Activated CD8-positive, alpha-beta T cell treated with anti-CD3 and anti-CD28 coated beads, Interleukin-2, amount 10 ng/mL, durations not matched to agents 7 days and 5 days (primary cell): ENCODE measurements around the gene MCUB. TPM values are rescaled to one million over a fixed set of nuclear protein-coding genes. Genes with fewer than 3 reads are reported as not detected.
A peak's percentile ranks its signal among the peaks of the same experiment; 100 is the strongest.

ENCODE experiments used
- ATAC-seq: fragments of 150-1000 bp; cut with Tn5 transposase; one replicate; pipeline ENCODE4 v1.10.0; 2021; ENCODE audit warnings: moderate library complexity
- CTCF ChIA-PET: fragments of 350-600 bp; sonication (Branson Sonifier 250); formaldehyde crosslinking; loops from one replicate; lab custom pipeline; 2021; ENCODE audit warnings: antibody characterized with exemption; lab: Charles Lee
- POLR2A ChIA-PET: fragments of 350-600 bp; sonication (Branson Sonifier 250); formaldehyde crosslinking; loops from one replicate; lab custom pipeline; 2021; ENCODE audit warnings: antibody characterized with exemption; lab: Charles Lee
- DNase-seq: peaks from one replicate; pipeline ENCODE4 v3.0.0-alpha.2; 2020
- H3K27ac Mint-ChIP-seq: one replicate; pipeline ENCODE4 v1.8.0; 2021; ENCODE audit warnings: mild to moderate bottlenecking, mixed read lengths
- H3K27me3 Mint-ChIP-seq: one replicate; pipeline ENCODE4 v1.8.0; 2021; ENCODE audit warnings: low read depth, mixed read lengths
- H3K36me3 Mint-ChIP-seq: one replicate; pipeline ENCODE4 v1.8.0; 2021; ENCODE audit warnings: low read depth, mixed read lengths
- H3K4me1 Mint-ChIP-seq: one replicate; pipeline ENCODE4 v1.8.0; 2021; ENCODE audit warnings: low read depth, mixed read lengths
- H3K4me3 Mint-ChIP-seq: one replicate; pipeline ENCODE4 v1.8.0; 2021; ENCODE audit warnings: mild to moderate bottlenecking, mixed read lengths
- H3K9me3 Mint-ChIP-seq: one replicate; pipeline ENCODE4 v1.8.0; 2022; ENCODE audit warnings: mixed read lengths; ENCODE audit not compliant: insufficient read depth
- total RNA-seq, 2 experiments: library from RNA; stranded (reverse); gene quantifications; one replicate each; pipeline ENCODE4 v1.2.3, GENCODE V29; 2021

The MCUB gene
- total RNA-seq, 2 experiments from 2014 or later: 104 to 109 TPM

DNA sequence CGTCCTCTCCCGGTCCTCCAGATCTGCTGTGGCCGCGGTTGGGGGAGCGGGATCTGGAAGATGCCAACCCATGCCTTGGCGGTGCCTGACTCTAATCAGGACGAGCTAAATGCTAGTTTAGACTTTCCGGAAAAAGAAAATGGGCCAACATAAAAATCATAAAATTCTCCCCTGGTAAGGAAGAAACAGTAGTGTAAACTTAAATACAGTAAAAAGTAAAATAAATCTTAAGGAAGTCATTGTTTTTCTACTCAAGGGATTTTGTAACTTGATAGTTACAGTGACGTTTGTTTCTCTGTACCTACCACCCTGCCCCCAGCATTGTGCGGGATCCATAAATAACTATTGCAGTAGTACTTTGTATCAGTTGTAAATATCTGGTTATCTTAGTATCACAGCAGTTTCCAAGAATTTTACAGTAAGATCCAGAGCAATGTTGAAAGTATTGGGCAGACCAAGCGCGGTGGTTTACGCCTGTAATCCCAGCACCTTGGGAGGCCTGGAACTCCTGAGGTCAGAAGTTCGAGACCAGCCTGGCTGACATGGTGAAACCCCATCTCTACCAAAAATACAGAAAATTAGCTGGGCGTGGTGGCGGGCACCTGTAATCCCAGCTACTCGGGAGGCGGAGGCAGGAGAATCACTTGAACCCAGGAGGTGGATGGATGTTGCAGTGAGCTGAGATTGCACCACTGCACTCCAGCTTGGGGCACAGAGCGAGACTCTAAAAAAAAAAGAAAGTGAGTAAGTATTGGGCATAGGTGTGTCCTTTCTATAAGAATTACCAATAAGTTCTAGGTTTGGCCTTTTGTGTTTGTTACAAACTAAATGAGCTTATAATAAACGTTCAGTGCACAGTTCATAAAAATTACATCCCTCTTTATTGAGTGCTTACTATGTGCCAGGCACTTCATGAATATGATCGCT, 170.8 kb downstream of the MCUB start:
- DNase-seq: no peak
- ATAC-seq: no peak
- peaks cover 4% of the 10 kb centered on the region for H3K36me3 Mint-ChIP-seq
- H3K9me3 Mint-ChIP-seq: no peaks in the 10 kb centered on the region
- peaks cover 19% of the 10 kb centered on the region for H3K4me1 Mint-ChIP-seq
- H3K27ac Mint-ChIP-seq: peak overlapping the region; percentile 81
- peaks cover 5% of the 10 kb centered on the region for H3K27me3 Mint-ChIP-seq
- CTCF ChIA-PET: interaction anchor here (0.6 to 1.4 kb wide), 8 partner anchors 32 to 298 kb away, joined by 3 to 4 read pairs (median 4); partner anchors contain the start of genes MCUB and SEC24B
- peak overlapping the region; percentile 81 for H3K4me3 Mint-ChIP-seq
- POLR2A ChIA-PET: interaction anchor here (0.6 to 1.7 kb wide), 4 partner anchors 21 to 431 kb away, joined by 3 to 8 read pairs (median 3); no protein-coding TSS in a partner anchor

DNA sequence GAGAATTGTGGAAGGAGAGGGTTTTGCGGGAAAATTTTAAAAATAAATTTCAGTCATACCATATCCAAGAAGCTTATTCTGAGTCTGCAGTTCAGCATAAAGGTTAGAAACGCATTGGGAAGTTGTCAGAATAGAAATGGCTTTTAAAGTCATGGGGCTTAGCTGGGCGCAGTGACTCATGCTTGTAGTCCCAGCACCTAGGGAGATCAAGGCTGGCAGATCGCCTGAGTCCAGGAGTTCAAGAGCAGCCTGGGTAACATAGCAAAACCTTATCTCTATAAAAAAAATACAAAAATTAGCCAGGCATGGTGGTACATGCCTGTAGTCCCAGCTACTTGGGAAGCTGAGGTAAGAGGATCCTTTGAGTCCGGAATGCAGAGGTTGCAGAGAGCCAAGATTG, 173.7 kb downstream of the MCUB start:
- H3K9me3 Mint-ChIP-seq: no peaks in the 10 kb centered on the region

DNA sequence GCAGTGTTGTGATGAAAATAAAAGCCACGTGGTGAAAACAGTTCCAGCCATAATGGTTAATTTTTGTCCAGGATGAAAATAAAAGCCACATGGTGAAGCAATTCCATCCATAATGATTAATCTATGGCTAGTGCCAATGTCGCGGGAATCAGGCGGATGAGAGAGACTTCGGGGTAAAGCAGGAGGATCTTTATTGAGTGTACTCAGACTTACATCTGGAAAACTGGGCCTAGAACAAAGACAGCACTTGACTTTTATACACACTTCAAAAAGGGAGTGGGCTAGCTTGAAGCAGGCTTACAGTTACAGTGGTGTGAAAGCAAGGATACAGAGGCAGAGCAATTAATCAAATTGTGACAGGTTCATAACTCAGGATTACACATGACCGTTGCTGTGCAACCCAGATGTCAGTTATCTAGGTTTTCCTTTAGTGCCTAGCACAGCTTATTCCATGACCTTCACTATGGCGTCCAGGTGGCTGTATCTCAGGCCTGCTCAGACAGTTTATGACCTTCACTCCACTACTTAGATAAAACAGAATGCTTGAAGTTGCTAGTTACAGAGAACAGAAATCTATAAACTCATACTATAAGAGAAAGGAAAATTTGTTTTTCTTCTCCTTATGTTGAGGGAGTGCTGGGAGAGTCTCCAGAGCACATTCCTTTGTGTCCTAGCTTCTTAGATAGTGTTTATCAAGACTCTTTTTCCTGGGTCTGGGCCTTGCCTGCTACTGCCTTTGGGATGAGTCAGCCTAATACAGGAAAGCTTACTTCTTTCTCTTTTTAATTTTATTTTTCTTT, 175.7 kb downstream of the MCUB start:
- no peak overlapping the region for H3K27ac Mint-ChIP-seq
- POLR2A ChIA-PET: no interaction called here
- peaks cover 15% of the 10 kb centered on the region for H3K27me3 Mint-ChIP-seq
- no peak overlapping the region for H3K4me3 Mint-ChIP-seq
- DNase-seq (no peak), ATAC-seq (no peak)
- H3K36me3 Mint-ChIP-seq: no peaks in the 10 kb centered on the region
- H3K9me3 Mint-ChIP-seq: no peaks in the 10 kb centered on the region
- CTCF ChIA-PET: no interaction called here
- H3K4me1 Mint-ChIP-seq: no peaks in the 10 kb centered on the region

More for the DNA sequence above, 173.7 kb downstream of the MCUB start:
- no peaks in the 10 kb centered on the region for H3K36me3 Mint-ChIP-seq
- peaks cover 11% of the 10 kb centered on the region for H3K27me3 Mint-ChIP-seq
- DNase-seq: no peak
- ChIA-PET CTCF (no interaction called here), POLR2A (no interaction called here)
- no peak for ATAC-seq
- no peak overlapping the region for H3K4me3 Mint-ChIP-seq
- no peak overlapping the region for H3K27ac Mint-ChIP-seq
- peaks cover 9% of the 10 kb centered on the region for H3K4me1 Mint-ChIP-seq

Other genes starting within 250 kb of the MCUB start
- 10 to 100 TPM; 22.8 to 22.9 TPM for gene SEC24B, start 126.4 kb upstream of the MCUB start, total RNA-seq
- gene CASP6, start 143.2 kb downstream of the MCUB start, total RNA-seq: 10 to 100 TPM; 24.1 to 25.5 TPM
- 10 to 100 TPM; 13.6 to 20.4 TPM for gene PLA2G12A, start 169.8 kb downstream of the MCUB start, total RNA-seq
- not detected for gene CFI, start 241.8 kb downstream of the MCUB start, total RNA-seq